GM21786 (cell line): ENCODE results near the gene DCAF8.
A peak's percentile ranks its signal among the peaks of the same experiment; 100 is the strongest.

Experiments
- ATAC-seq: cut with Tn5 transposase; IDR thresholded peaks from one replicate; pipeline ENCODE4 v1.9.1; 2021; ENCODE audit not compliant: unreplicated experiment

DCAF8 gene

GRCh38 chr1:160206036-160206389 is 56.3 kb downstream of the DCAF8 start:
- no peak for ATAC-seq

GRCh38 chr1:160205242-160206035 is 56.9 kb downstream of the DCAF8 start, which contains the start of gene PEA15:
Gene PEA15 (plus strand): TSS chr1:160205384. CDS start chr1:160211545, 6,161 bp downstream.
- no peak for ATAC-seq

DNA sequence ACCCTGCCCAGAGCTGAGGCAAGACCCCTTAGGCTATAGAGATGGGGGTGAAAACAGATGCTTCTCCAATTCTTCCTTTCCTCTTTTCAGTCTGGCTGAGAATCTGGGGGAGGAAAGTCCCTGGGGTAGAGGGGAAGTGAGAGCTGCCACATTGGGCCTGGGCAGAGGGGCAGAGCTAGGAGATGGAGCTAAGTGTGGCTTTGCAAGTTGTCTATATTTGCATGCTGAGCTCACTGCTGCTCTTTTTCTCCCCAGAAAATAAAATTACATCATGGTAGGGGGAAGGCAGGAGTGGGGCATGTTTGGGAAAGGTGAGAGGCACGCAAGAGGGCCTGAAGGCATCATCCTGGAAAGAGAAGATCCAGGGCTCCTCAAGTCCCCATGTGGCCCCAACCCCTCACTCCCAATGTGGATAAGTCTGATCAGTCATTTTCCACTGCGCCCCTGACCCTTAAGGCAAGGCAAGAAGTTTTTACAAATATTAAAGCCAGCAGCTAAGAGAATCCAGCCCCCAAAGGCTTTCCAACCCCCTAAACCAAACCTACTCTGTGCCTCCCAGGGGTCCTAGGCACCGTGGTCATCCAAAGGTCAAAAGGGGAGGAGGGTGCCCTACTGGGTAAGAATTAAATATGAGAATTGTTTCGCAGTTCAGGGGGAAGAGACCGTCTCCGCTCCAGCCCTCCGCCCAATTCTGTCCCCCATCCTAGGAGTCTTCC is 57.7 kb downstream of the DCAF8 start:
- ATAC-seq: peak; percentile 71

- no peak for ATAC-seq
Measured at GRCh38 chr1:160200786-160201185, 61.6 kb downstream of the DCAF8 start.

DNA sequence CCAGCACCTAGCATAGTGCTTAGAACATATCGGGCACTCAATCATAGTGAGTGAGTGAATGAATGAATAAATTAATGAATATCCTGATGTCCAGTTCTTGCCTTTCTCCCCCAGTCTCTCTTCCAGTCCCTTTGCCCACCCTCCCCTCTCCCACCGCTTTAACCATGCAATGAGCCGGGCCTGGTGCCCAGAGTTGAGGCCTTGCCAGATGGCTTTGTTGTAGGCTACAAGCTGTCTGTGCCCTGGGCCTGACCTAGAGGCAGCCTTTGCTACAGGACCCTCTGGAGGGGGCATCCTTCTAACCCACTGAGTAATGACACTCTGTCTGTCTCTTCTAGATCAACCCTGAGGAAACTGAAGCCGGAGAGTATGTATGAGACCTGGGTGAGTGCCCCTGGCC is 65.1 kb downstream of the DCAF8 start:
- ATAC-seq: no peak

- ATAC-seq: no peak
Measured at GRCh38 chr1:160196143-160196542, 66.2 kb downstream of the DCAF8 start.

- no peak for ATAC-seq
Measured at GRCh38 chr1:160194737-160195059, 67.7 kb downstream of the DCAF8 start.

GRCh38 chr1:160193832-160194736 is 68.3 kb downstream of the DCAF8 start:
- ATAC-seq: no peak

GRCh38 chr1:160193091-160193819 is 69.1 kb downstream of the DCAF8 start:
- no peak for ATAC-seq

DNA sequence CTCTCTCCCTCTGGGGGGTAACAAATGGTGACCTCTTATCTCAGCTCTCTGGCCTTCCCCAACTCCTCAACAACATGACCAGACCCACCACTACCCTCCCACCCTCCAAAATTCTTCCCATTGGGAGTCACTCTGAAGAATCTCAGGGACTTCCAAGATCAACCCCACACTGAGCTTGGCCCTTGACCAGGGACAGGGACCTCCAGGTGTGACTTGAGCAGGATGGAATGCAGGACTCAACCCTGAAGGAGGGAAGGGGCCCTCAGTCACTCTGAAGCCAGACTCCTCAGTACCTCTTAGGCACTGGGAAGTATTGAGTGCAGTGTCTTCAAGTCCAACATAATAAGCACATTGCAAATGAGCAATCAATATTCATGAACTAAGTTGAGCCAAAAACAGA is 70.1 kb downstream of the DCAF8 start:
- ATAC-seq: no peak

DNA sequence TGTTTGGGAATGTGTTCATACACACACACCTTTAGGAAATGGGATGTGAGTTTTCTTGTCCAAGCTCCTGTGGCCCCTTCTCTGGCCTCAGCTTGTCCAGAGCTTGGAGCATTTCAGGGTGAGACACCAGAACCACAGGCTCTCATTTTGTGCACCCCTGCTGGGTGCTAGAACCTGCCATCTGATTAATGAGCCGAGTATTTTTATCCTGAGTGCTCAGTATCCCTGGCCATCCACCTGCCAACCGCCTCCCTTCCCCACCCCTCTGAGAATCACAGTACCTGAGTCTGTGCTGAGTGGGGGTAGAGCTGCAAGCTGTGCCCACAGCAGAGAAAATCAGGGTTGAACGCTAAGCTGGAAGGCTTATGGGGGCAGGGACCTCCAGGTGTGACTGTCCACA is 70.6 kb downstream of the DCAF8 start:
- ATAC-seq: no peak

DNA sequence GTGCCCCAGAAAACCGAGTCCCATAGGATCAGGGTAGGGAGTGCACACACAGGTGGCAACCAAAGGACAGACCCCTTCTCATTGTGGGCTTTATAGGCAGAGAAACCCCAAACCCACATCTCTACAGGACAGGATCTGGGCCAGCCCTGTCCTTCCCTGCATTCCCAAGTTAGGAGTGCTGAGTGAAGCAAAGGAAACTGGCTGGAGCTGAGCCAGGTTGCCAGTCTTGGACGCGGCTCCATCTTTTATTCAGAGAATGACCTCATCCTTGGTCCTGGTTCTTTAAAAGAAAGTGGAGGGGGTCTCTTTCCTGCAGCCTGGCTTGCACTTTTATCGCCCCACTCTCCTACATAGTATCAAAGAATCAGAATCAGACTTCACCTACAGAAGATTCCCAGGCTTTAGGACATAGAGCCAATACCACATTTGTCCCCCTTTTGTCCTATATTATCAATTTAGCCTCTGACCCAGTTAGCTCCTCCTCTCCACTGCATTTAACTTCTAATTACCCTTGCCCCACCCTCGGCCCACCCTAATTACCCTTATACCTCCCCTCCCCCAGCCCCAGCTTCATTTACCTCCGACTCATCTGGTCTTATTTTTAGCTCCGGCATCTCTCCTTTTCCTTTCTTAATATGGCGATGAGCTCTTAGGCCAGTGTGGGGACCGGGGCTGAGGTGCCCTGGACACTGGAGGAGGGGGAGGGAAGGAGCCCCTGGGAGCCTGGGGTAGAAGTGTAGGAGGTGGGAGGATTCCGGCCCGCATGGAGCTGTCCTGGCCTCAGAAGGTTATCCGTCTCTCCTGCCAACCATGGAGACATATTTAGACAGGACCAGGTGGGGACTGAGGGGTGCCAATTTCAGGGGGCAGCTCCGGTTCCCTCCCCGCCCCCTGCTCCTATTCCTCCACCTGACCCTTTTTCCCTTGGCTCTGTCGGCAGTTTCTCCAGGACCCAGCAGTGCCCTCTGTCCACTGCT is 72.4 kb downstream of the DCAF8 start, which contains the start of gene CASQ1:
TSS of gene CASQ1 (plus strand) at position 927 of the 977 bp plus-strand sequence. CDS start 177 bp downstream, outside the sequence.
- no peak for ATAC-seq

GRCh38 chr1:160188341-160188740 is 74.0 kb downstream of the DCAF8 start:
- ATAC-seq: no peak

DNA sequence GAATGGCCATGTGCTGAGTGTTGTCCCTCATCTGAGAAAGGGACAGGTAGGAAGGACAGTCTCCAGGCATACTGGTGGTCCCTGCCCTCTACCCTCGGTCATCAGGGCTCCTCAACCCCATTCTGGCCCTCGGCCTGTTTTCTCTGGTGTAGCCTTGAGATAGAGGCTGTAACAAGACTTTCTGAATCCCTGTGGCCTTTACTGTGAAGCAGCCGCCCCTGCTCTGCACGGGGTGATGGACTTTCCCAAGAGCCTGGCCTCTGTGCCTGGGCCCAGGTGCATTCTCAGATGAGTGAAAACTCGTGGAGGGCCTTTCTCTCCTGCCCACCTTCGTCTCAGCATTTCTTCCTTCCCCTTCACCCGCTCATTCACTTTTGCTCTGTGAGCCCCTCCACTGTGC is 74.9 kb downstream of the DCAF8 start:
- no peak for ATAC-seq

DNA sequence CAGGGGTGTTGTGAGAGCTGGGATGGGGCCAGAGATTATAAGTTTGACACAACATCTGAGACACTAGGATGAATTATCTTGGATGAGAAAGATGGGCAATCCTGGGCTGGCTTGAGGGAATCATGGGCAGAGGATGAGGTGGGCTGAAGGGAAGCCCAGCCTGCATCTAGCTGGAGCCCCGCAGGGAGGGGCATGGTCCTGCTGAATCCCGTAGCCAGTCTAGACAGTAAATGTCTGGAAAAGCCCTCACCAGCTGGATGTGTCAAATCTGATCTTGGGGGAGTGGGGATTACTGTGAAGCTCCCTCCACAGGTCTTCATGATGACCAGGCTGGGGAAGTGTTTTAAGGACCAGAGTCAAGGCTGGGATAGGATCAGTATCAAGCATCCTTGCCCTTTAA is 75.6 kb downstream of the DCAF8 start:
- no peak for ATAC-seq

DNA sequence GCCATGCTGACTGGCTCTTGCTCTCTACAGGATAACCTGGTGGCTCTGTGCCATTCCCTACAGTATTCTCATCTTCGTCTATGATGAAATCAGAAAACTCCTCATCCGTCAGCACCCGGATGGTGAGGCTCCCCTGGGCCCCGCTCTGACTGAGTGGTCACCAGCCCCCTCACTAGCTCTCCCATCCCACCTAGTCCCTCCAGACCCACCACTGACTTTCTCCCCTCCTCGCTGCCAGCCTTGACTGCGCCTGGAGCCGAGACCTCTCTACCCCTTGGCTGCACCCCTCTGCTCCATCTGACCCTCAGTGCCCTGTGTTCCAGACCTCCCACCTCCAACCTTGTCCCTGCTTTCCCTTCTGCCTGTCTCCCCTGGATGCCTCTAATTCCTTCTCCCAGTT is 76.1 kb downstream of the DCAF8 start:
- no peak for ATAC-seq

DNA sequence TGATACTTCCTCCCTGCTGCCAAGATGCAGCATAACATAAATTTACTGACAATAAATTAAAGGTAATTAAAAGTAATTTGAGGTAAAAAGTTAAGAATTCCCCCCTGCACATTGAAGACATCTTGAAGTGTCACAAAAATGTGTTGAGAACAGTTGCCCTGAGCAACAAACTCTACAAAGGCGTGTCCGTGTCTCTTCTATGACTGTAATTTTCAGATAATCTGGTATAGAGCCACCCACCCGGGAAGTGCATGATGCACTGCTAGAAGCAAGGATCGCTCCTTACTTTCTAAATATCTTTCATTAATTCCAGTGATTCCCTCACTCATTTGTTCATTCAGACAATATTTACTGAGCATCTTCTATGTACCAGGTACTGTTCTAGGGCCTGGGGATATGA is 83.0 kb downstream of the DCAF8 start:
- no peak for ATAC-seq

- ATAC-seq: no peak
Measured at GRCh38 chr1:160178731-160179130, 83.6 kb downstream of the DCAF8 start.

DNA sequence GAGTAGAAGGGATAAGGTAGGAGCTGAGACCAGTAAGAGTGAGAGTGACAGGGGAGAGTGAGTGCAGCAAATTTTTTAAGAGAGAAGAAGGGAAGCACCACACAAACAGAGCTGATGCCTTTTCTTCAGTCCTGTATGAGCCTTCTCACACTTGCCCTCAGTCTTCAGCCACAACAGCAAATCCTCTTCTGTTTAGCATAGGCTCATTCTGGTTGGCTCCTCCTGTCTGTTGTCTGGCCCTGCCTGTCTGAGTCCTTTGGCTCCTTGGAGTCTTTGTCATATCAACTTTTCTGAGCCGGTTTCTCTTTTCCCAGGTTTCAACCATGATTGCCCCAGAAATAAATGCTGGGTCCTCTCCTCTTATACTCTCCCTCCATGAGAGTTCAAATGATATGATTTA is 84.7 kb downstream of the DCAF8 start:
- no peak for ATAC-seq

DNA sequence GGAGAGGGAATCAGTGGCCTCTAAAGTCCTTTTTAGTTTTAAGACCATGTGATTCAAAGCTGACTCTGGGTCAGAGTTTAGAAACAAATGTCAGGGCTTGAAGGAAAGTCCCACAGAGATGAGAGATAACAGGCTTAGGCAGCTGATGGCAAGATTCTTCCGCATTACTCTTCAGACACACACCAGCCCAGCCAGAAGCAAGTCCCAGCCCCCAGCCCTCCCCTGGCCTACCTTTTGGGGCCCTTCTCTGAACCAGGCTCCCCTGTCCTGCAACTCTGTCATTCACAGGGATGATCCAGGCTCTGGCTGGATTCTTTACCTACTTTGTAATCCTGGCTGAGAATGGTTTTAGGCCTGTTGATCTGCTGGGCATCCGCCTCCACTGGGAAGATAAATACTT is 85.1 kb downstream of the DCAF8 start:
- no peak for ATAC-seq
